Mononuclear cell (primary cell): ENCODE measurements around the gene NDEL1. TPM values are rescaled to one million over a fixed set of nuclear protein-coding genes. Genes with fewer than 3 reads are reported as not detected.

Source experiments
- H3K27me3 ChIP-seq: 2 replicates; pipeline ENCODE4 v1.6.0; 2011; ENCODE audit warnings: low read length, control low read depth; ENCODE audit not compliant: insufficient read depth
- H3K4me1 ChIP-seq: 2 replicates; pipeline ENCODE4 v1.5.1; 2011; ENCODE audit warnings: mild to moderate bottlenecking, low read length, control low read depth; ENCODE audit not compliant: insufficient read depth
- H3K4me3 ChIP-seq: 2 replicates; pipeline ENCODE4 v1.5.1; 2011; ENCODE audit warnings: mild to moderate bottlenecking, low read length, moderate library complexity
- H3K9me3 ChIP-seq: 2 replicates; pipeline ENCODE4 v1.5.1; 2011; ENCODE audit warnings: low read depth, mild to moderate bottlenecking, control low read depth, low read length
- total RNA-seq: library from RNA; depleted of rRNA; stranded (reverse); fragments of >200 nt; gene quantifications from one replicate; pipeline ENCODE4 v1.2.3, GENCODE V29; 2012

Gene NDEL1
- total RNA-seq, 1 donor: 156 TPM

- H3K4me1 ChIP-seq: no peaks in the 10 kb centered on the region
- H3K27me3 ChIP-seq: no peaks in the 10 kb centered on the region
- no peak overlapping the region for H3K4me3 ChIP-seq
- H3K9me3 ChIP-seq: no peaks in the 10 kb centered on the region
Observed at GRCh38 chr17:8506145-8506544, 70.5 kb downstream of the NDEL1 start.

DNA sequence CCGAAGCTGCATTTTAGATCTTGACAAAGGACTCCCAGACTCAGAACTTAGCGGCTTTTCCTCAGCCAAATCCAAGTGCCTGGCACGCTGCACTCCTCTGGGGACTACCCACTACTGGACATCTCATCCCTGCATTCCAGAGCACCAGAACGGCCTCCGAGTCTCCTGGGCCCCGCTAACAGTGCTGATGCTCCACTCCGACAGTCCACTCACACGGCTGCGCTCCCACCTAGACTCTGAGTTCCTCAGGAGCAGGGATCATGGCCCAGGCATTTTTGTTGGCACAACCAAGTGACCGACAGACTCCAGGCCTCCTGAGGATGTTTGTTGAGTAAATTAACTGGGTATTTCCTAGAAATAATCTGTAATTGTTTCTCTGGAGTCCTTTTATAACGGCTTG, 79.1 kb downstream of the NDEL1 start:
- no peaks in the 10 kb centered on the region for H3K9me3 ChIP-seq
- no peaks in the 10 kb centered on the region for H3K27me3 ChIP-seq
- H3K4me1 ChIP-seq: no peaks in the 10 kb centered on the region
- no peak overlapping the region for H3K4me3 ChIP-seq

Other genes with a start within 250 kb of the NDEL1 start
- 9.2 TPM for gene BORCS6, start 245.7 kb upstream of the NDEL1 start, total RNA-seq
- 1.5 TPM for gene AURKB, start 225.3 kb upstream of the NDEL1 start, total RNA-seq
- gene CTC1, start 187.8 kb upstream of the NDEL1 start, total RNA-seq: 61.2 TPM
- 6.0 TPM for gene PFAS, start 186.6 kb upstream of the NDEL1 start, total RNA-seq
- 5.1 TPM for gene RANGRF, start 147.2 kb upstream of the NDEL1 start, total RNA-seq
- gene SLC25A35, start 140.5 kb upstream of the NDEL1 start, total RNA-seq: 0.42 TPM
- not detected for gene ARHGEF15, start 125.6 kb upstream of the NDEL1 start, total RNA-seq
- not detected for gene ODF4, start 96.0 kb upstream of the NDEL1 start, total RNA-seq
- gene RPL26, start 52.7 kb upstream of the NDEL1 start, total RNA-seq: 6,688 TPM
- gene RNF222, start 38.1 kb upstream of the NDEL1 start, total RNA-seq: 0.73 TPM
- gene MYH10, start 194.8 kb downstream of the NDEL1 start, total RNA-seq: 0.52 TPM